ENCODE measurements around the gene SPP1. TPM values are rescaled to one million over a fixed set of nuclear protein-coding genes. Genes with fewer than 3 reads are reported as not detected.

SPP1 gene
- total and polyA plus RNA-seq, 10 of the 15 experiments (the other 5 are each of a cell fraction or from before 2014, with no cell fraction given): 0.05 to 1.1 (median 0.39) TPM; not detected in 6

DNA sequence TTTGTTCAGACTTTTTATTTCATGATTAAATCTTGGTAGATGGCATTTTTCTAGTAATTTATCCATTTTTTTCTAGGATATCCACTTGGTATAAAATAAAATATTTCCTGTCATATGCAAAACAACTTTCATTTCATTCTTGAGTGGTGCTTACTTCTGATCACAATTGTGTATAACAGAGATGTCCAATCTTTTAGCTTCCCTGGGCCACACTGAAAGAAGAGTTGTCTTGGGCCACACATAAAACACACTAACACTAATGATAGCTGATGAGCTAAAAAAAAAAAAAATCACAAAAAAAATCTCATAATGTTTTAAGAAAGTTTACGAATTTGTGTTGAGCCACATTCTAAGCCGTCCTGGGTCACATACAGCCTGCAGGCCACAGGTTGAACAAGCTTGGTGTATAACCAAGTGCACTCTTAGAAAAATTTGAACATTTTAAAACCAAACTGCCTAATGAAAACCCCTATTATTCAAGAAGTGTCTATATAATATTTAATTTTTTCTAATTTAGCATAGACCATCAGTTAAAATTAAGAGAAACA is 41.3 kb upstream of the SPP1 start:
- RAD21 ChIA-PET (ENCODE audit: unreplicated experiment): no interaction called here
- POLR2A ChIA-PET: no interaction called here
- in situ Hi-C loops (cut with MboI) (no loop called here), intact Hi-C loops (cut with micrococcal nuclease; ENCODE audit: unreplicated experiment) (no loop called here)
- no peak overlapping the region for H3K4me3 ChIP-seq
- H3K27ac ChIP-seq (ENCODE audit: control insufficient read depth, insufficient read depth): no peak overlapping the region
- no peak overlapping the region for H3K4me2 ChIP-seq (ENCODE audit: control insufficient read depth, insufficient read depth)
- CTCF ChIA-PET: interaction anchor here (1.0 kb wide), 1 partner anchor 105 kb away, joined by 3 read pairs; no protein-coding TSS in a partner anchor
- no peaks in the 10 kb centered on the region for H3K79me2 ChIP-seq (ENCODE audit: control insufficient read depth, insufficient read depth, low read length)
- no peak for DNase-seq (ENCODE audit: low read depth, low spot score)
- no TSS peak for BruUV-seq (replicated peaks)
- no peaks in the 10 kb centered on the region; the same call in 2 of the 3 replicates for H3K9me3 ChIP-seq (replicated peaks; ENCODE audit: control insufficient read depth, insufficient read depth, low read length)
- ATAC-seq: no peak
- SMC1A ChIA-PET (ENCODE audit: uncharacterized antibody, unreplicated experiment): interaction anchor here (1.2 kb wide), 1 partner anchor 9 kb away, joined by 3 read pairs; no protein-coding TSS in a partner anchor
- no peaks in the 10 kb centered on the region for H3K27me3 ChIP-seq (replicated peaks in 1 of 2; ENCODE audit: control insufficient read depth in 2 of 2, insufficient read depth in 2 of 2, low read length in 1 of 2)
- H2AFZ ChIP-seq (ENCODE audit: control insufficient read depth, low read depth, low read length): no peak overlapping the region
- no peaks in the 10 kb centered on the region for H3K36me3 ChIP-seq (ENCODE audit: control insufficient read depth in 2 of 2, insufficient read depth in 2 of 2, low read length in 1 of 2)
- WGBS (ENCODE audit: insufficient coverage, insufficient replicate concordance, low lambda C conversion rate, missing lambda C conversion rate): 29% methylated on average over 2 of the region's 2 CpGs
- H4K20me1 ChIP-seq (ENCODE audit: control insufficient read depth, insufficient read depth): no peaks in the 10 kb centered on the region
- no peaks in the 10 kb centered on the region for H3K4me1 ChIP-seq (ENCODE audit: control insufficient read depth, insufficient read depth, low read length)
- no peak overlapping the region for H3K9ac ChIP-seq (ENCODE audit: control insufficient read depth, insufficient read depth, low read length)
- no peak for FAIRE-seq
- TF ChIP-seq SIN3A (IDR thresholded peaks at IDR 0.05; ENCODE audit: low read depth, low read length) (no peak), RB1 (IDR thresholded peaks at IDR 0.05; ENCODE audit: borderline replicate concordance) (no peak), TCF7 (IDR thresholded peaks at IDR 0.05; ENCODE audit: borderline replicate concordance) (no peak), MXI1 (IDR thresholded peaks at IDR 0.05; ENCODE audit: low read depth, low read length) (no peak), TAF1 (IDR thresholded peaks at IDR 0.05; ENCODE audit: borderline replicate concordance, low read depth, low read length) (no peak), ZSCAN29 (IDR thresholded peaks at IDR 0.05) (no peak), CHD4 (IDR thresholded peaks at IDR 0.05) (no peak), NFIC (IDR thresholded peaks at IDR 0.05; ENCODE audit: low read depth, low read length) (no peak), HCFC1 (IDR thresholded peaks at IDR 0.05; ENCODE audit: low read length) (no peak)
- TF ChIP-seq, protein P1, sequence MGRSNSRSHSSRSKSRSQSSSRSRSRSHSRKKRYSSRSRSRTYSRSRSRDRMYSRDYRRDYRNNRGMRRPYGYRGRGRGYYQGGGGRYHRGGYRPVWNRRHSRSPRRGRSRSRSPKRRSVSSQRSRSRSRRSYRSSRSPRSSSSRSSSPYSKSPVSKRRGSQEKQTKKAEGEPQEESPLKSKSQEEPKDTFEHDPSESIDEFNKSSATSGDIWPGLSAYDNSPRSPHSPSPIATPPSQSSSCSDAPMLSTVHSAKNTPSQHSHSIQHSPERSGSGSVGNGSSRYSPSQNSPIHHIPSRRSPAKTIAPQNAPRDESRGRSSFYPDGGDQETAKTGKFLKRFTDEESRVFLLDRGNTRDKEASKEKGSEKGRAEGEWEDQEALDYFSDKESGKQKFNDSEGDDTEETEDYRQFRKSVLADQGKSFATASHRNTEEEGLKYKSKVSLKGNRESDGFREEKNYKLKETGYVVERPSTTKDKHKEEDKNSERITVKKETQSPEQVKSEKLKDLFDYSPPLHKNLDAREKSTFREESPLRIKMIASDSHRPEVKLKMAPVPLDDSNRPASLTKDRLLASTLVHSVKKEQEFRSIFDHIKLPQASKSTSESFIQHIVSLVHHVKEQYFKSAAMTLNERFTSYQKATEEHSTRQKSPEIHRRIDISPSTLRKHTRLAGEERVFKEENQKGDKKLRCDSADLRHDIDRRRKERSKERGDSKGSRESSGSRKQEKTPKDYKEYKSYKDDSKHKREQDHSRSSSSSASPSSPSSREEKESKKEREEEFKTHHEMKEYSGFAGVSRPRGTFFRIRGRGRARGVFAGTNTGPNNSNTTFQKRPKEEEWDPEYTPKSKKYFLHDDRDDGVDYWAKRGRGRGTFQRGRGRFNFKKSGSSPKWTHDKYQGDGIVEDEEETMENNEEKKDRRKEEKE (IDR thresholded peaks at IDR 0.05): no peak
- TF ChIP-seq, protein P2, sequence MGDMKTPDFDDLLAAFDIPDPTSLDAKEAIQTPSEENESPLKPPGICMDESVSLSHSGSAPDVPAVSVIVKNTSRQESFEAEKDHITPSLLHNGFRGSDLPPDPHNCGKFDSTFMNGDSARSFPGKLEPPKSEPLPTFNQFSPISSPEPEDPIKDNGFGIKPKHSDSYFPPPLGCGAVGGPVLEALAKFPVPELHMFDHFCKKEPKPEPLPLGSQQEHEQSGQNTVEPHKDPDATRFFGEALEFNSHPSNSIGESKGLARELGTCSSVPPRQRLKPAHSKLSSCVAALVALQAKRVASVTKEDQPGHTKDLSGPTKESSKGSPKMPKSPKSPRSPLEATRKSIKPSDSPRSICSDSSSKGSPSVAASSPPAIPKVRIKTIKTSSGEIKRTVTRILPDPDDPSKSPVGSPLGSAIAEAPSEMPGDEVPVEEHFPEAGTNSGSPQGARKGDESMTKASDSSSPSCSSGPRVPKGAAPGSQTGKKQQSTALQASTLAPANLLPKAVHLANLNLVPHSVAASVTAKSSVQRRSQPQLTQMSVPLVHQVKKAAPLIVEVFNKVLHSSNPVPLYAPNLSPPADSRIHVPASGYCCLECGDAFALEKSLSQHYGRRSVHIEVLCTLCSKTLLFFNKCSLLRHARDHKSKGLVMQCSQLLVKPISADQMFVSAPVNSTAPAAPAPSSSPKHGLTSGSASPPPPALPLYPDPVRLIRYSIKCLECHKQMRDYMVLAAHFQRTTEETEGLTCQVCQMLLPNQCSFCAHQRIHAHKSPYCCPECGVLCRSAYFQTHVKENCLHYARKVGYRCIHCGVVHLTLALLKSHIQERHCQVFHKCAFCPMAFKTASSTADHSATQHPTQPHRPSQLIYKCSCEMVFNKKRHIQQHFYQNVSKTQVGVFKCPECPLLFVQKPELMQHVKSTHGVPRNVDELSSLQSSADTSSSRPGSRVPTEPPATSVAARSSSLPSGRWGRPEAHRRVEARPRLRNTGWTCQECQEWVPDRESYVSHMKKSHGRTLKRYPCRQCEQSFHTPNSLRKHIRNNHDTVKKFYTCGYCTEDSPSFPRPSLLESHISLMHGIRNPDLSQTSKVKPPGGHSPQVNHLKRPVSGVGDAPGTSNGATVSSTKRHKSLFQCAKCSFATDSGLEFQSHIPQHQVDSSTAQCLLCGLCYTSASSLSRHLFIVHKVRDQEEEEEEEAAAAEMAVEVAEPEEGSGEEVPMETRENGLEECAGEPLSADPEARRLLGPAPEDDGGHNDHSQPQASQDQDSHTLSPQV (IDR thresholded peaks at IDR 0.05): no peak
- TF ChIP-seq, protein P3, sequence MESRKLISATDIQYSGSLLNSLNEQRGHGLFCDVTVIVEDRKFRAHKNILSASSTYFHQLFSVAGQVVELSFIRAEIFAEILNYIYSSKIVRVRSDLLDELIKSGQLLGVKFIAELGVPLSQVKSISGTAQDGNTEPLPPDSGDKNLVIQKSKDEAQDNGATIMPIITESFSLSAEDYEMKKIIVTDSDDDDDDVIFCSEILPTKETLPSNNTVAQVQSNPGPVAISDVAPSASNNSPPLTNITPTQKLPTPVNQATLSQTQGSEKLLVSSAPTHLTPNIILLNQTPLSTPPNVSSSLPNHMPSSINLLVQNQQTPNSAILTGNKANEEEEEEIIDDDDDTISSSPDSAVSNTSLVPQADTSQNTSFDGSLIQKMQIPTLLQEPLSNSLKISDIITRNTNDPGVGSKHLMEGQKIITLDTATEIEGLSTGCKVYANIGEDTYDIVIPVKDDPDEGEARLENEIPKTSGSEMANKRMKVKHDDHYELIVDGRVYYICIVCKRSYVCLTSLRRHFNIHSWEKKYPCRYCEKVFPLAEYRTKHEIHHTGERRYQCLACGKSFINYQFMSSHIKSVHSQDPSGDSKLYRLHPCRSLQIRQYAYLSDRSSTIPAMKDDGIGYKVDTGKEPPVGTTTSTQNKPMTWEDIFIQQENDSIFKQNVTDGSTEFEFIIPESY (IDR thresholded peaks at IDR 0.05): no peak
- TF ChIP-seq, protein P4, sequence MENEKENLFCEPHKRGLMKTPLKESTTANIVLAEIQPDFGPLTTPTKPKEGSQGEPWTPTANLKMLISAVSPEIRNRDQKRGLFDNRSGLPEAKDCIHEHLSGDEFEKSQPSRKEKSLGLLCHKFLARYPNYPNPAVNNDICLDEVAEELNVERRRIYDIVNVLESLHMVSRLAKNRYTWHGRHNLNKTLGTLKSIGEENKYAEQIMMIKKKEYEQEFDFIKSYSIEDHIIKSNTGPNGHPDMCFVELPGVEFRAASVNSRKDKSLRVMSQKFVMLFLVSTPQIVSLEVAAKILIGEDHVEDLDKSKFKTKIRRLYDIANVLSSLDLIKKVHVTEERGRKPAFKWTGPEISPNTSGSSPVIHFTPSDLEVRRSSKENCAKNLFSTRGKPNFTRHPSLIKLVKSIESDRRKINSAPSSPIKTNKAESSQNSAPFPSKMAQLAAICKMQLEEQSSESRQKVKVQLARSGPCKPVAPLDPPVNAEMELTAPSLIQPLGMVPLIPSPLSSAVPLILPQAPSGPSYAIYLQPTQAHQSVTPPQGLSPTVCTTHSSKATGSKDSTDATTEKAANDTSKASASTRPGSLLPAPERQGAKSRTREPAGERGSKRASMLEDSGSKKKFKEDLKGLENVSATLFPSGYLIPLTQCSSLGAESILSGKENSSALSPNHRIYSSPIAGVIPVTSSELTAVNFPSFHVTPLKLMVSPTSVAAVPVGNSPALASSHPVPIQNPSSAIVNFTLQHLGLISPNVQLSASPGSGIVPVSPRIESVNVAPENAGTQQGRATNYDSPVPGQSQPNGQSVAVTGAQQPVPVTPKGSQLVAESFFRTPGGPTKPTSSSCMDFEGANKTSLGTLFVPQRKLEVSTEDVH (IDR thresholded peaks at IDR 0.05; ENCODE audit: low read depth, partially characterized antibody): no peak

Measured in GM12878 (cell line).